IPS DF 6.9 (cell line): ENCODE results near the gene GSTM4.

Experiments used
- DNase-seq: peaks from one replicate; pipeline ENCODE4 v3.0.0-alpha.2; 2013; ENCODE audit warnings: low read depth, low spot score
- H3K27ac ChIP-seq: one replicate; pipeline ENCODE4 v1.5.1; 2013; ENCODE audit warnings: low read length, control low read depth
- H3K27me3 ChIP-seq: 2 replicates; pipeline ENCODE4 v1.6.1; 2013; ENCODE audit warnings: mild to moderate bottlenecking, low read length; ENCODE audit not compliant: control insufficient read depth, insufficient read depth
- H3K36me3 ChIP-seq: 2 replicates; pipeline ENCODE4 v1.6.1; 2013; ENCODE audit warnings: low read length; ENCODE audit not compliant: control insufficient read depth, insufficient read depth
- H3K4me1 ChIP-seq: 2 replicates; pipeline ENCODE4 v1.6.1; 2013; ENCODE audit warnings: low read length; ENCODE audit not compliant: control insufficient read depth, insufficient read depth
- H3K4me3 ChIP-seq: 2 replicates; pipeline ENCODE4 v1.5.1; 2013; ENCODE audit warnings: mild to moderate bottlenecking, low read length
- H3K9me3 ChIP-seq: 2 replicates; pipeline ENCODE4 v1.6.1; 2013; ENCODE audit warnings: low read length, inconsistent platforms; ENCODE audit not compliant: control insufficient read depth, insufficient read depth
- WGBS: extraction: QIAGEN DNeasy Blood & Tissue Kit; methylation state at CpG from one replicate; pipeline ENCODE4 v1.1.7; 2013; ENCODE audit warnings: mixed read lengths, missing lambda C conversion rate; ENCODE audit not compliant: insufficient read length, insufficient coverage; 5-methylcytosine and 5-hydroxymethylcytosine counted together

GSTM4 gene

GRCh38 chr1:109641078-109641740, 14.7 kb upstream of the GSTM4 start:
- DNase-seq: no peak
- H3K9me3 ChIP-seq: no peaks in the 10 kb centered on the region
- H3K4me1 ChIP-seq: peaks cover under 1% of the 10 kb centered on the region
- no peaks in the 10 kb centered on the region for H3K27me3 ChIP-seq
- no CpG with 5 or more reads among the region's 2 CpGs for WGBS
- H3K4me3 ChIP-seq: no peak overlapping the region
- no peak overlapping the region for H3K27ac ChIP-seq
- no peaks in the 10 kb centered on the region for H3K36me3 ChIP-seq

DNA sequence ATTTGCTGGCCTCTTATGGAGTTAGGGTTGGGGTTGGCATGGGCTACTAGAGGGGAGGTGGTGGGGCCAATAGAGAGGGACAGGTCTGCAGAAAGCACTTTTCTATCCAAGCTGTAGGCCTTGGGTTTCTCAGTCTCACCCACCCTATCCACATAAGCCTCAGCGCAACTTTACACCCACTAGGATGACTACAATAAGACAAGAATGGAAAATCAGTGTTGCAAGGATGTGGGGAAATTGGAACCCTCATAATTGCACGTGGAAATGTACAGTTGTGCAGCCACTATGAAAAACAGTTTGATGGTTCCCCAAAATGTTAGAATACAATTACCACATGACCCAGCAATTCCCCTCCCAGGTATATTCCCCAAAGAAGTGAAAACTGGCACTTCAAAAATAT, 14.0 kb upstream of the GSTM4 start:
- Histone ChIP-seq H3K4me1 (no peaks in the 10 kb centered on the region; the same call in 1 of the 2 replicates), H3K27me3 (no peaks in the 10 kb centered on the region), H3K4me3 (no peak overlapping the region), H3K9me3 (no peaks in the 10 kb centered on the region), H3K36me3 (no peaks in the 10 kb centered on the region), H3K27ac (no peak overlapping the region)
- no CpG with 5 or more reads among the region's 2 CpGs for WGBS
- DNase-seq: no peak

DNA sequence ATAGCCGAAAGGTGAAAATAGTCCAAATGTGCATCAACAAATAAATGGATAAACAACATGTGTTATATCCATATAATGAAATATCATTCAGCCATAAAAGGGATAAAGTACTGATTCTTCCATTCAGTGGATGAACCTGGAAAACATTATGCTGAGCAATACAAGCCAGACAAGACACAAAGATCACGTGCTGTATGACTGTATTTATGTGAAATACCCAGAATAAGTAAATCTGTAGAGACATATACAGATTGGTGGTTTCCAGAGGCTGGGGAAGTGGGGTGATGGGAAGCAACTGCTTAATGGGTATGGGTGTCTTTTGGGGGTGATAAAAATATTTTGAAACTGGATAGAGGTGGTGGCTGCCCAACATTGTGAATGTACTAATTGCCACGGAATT, 13.3 kb upstream of the GSTM4 start:
- Histone ChIP-seq H3K4me1 (no peaks in the 10 kb centered on the region; the same call in 1 of the 2 replicates), H3K9me3 (no peaks in the 10 kb centered on the region), H3K4me3 (no peak overlapping the region), H3K36me3 (no peaks in the 10 kb centered on the region), H3K27ac (no peak overlapping the region), H3K27me3 (no peaks in the 10 kb centered on the region)
- no CpG with 5 or more reads among the region's 3 CpGs for WGBS
- no peak for DNase-seq

DNA sequence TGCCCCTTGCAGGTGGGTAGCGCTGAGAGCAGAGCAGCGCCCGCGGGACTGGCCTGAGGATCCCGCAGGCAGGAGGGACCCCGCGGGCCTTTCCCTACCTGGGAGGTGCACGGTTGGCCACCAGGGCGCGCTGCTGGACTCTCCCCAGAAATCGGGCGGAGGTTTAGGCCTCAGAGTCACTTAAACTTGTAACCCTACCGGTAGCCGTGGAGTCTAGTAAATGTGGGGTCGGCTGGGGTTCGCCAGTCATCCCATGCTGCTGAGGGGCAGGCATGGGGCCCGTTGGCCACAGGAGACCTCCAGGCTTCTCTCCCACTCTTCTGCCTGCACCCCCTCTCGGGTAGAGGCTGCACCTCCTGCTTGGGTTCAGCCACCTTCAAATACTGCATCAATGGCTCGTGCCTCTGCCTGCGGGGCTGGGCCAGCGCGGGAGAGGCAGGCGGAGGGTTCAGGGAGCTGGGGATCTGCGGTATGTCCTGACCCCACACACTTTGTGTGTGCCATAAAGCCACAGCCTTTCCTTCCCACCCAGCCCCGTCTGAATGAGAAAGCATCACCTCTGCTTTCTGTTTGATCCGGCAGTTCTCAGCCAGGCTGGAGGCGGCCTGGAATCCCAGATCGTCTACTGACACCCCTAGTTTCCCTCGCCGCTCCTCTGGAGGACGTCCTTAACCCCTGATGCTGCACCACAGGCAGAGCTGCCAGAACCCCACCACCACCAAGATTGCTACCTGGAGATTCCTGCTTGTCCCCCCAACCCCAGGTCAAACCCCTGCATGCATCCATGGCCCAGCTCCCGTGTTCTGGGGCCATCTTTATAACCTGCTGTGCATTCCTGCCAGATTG, 12.3 kb upstream of the GSTM4 start:
- H3K9me3 ChIP-seq: no peaks in the 10 kb centered on the region
- no peaks in the 10 kb centered on the region; the same call in 1 of the 2 replicates for H3K4me1 ChIP-seq
- no peaks in the 10 kb centered on the region for H3K27me3 ChIP-seq
- no CpG with 5 or more reads among the region's 32 CpGs for WGBS
- H3K27ac ChIP-seq: no peak overlapping the region
- peak; percentile 71 for DNase-seq
- H3K4me3 ChIP-seq: no peak overlapping the region
- no peaks in the 10 kb centered on the region for H3K36me3 ChIP-seq

DNA sequence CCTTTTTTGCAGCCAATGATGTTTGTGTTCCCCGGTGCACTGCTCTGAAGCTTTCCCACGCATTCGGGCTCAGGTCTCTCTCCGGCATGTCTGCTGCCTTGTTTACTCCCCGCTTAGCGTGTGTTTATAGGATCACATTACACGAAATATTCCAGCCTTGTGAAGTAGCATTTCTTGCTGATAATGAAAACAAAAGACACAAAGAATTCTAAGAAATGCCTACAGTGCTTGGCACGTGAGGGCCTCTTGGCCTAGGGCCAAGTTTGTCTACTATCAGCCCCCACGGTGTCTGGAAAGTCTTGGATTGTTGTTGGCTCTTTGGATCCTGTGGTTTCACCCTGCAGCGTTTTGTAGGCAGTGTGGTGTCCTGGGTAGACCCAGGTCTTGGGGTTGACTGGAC, 11.2 kb upstream of the GSTM4 start:
- Histone ChIP-seq H3K27me3 (no peaks in the 10 kb centered on the region), H3K4me3 (no peak overlapping the region), H3K36me3 (no peaks in the 10 kb centered on the region), H3K27ac (no peak overlapping the region), H3K9me3 (no peaks in the 10 kb centered on the region), H3K4me1 (no peaks in the 10 kb centered on the region)
- no peak for DNase-seq
- WGBS: no CpG with 5 or more reads among the region's 10 CpGs

- Histone ChIP-seq H3K4me1 (no peaks in the 10 kb centered on the region), H3K4me3 (no peak overlapping the region), H3K27me3 (no peaks in the 10 kb centered on the region), H3K9me3 (no peaks in the 10 kb centered on the region), H3K27ac (no peak overlapping the region), H3K36me3 (no peaks in the 10 kb centered on the region)
- DNase-seq: no peak
- no CpG with 5 or more reads among the region's 4 CpGs for WGBS
Measured at GRCh38 chr1:109649491-109649914, 6.4 kb upstream of the GSTM4 start.

- H3K27me3 ChIP-seq: no peaks in the 10 kb centered on the region
- no peaks in the 10 kb centered on the region for H3K36me3 ChIP-seq
- DNase-seq: no peak
- no peak overlapping the region for H3K4me3 ChIP-seq
- WGBS: no CpG with 5 or more reads among the region's 3 CpGs
- H3K4me1 ChIP-seq: no peaks in the 10 kb centered on the region; the same call in 1 of the 2 replicates
- no peaks in the 10 kb centered on the region for H3K9me3 ChIP-seq
- H3K27ac ChIP-seq: no peak overlapping the region
Measured at GRCh38 chr1:109650609-109651008, 5.3 kb upstream of the GSTM4 start.

- no peak for DNase-seq
- Histone ChIP-seq H3K36me3 (no peaks in the 10 kb centered on the region), H3K4me1 (no peaks in the 10 kb centered on the region; the same call in 1 of the 2 replicates), H3K27me3 (no peaks in the 10 kb centered on the region), H3K27ac (no peak overlapping the region), H3K9me3 (no peaks in the 10 kb centered on the region), H3K4me3 (no peak overlapping the region)
- WGBS: no CpG with 5 or more reads among the region's 2 CpGs
Measured at GRCh38 chr1:109652402-109652801, 3.5 kb upstream of the GSTM4 start.

DNA sequence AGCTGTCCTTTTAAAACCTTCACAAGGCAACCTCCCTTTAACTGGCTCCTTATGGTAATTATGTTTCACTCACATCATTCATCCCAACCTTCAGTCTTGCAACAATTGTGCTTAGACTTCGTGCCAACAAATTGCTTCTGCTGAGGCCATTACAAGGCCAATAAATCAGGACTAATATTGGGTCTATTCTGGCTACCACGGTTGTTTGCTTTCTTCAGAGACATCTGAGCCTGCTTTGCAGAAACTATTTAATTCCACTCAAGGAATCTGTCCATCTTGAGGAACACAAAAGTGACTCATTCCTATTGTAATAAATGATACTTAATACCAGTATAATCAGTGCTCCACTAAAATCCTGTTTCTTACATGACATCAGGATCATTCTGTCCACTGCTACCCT, 2.6 kb upstream of the GSTM4 start:
- H3K36me3 ChIP-seq: no peaks in the 10 kb centered on the region
- no peaks in the 10 kb centered on the region; the same call in 1 of the 2 replicates for H3K4me1 ChIP-seq
- WGBS: no CpG with 5 or more reads among the region's 2 CpGs
- H3K4me3 ChIP-seq: no peak overlapping the region
- H3K27ac ChIP-seq: no peak overlapping the region
- H3K9me3 ChIP-seq: no peaks in the 10 kb centered on the region
- no peaks in the 10 kb centered on the region for H3K27me3 ChIP-seq
- DNase-seq: no peak

DNA sequence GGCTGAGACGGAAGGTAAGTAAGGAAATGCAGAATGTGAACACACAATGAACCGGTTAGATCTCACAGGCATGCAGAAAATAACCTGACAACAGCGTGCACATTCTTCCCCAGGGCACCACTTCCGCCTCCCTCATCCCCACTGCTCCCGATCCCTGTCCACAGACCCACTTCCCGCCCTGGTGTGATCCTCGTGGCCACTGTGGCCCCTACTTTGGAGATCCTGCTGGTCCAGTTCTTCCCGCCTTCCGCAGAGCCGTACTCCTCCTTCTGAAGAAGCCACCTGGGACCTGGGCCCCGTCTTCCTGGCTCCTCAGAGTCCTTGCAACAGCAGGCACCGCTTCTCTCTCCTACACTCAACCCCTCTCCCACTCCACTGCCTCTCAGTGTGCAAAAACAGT, 1.4 kb upstream of the GSTM4 start:
- WGBS: no CpG with 5 or more reads among the region's 12 CpGs
- no peaks in the 10 kb centered on the region; the same call in 1 of the 2 replicates for H3K4me1 ChIP-seq
- no peaks in the 10 kb centered on the region for H3K36me3 ChIP-seq

More for the DNA sequence above, 1.4 kb upstream of the GSTM4 start:
- H3K4me3 ChIP-seq: no peak overlapping the region
- H3K9me3 ChIP-seq: no peaks in the 10 kb centered on the region
- no peaks in the 10 kb centered on the region for H3K27me3 ChIP-seq
- DNase-seq: no peak
- H3K27ac ChIP-seq: no peak overlapping the region
